ENCODE results near the gene POLR1E.

POLR1E gene

GRCh38 chr9:37464006-37464405, 21.7 kb upstream of the POLR1E start:
- Histone ChIP-seq H3K27me3 (ENCODE audit: insufficient read depth, low read length, poor library complexity, severe bottlenecking) (no peaks in the 10 kb centered on the region), H3K4me1 (ENCODE audit: insufficient read depth, low read length, poor library complexity, severe bottlenecking) (peaks cover 42% of the 10 kb centered on the region), H2AFZ (ENCODE audit: low read length) (no peak overlapping the region), H3K4me3 (ENCODE audit: low read length, poor library complexity, severe bottlenecking) (peak overlapping the region; percentile 81), H3K9ac (ENCODE audit: low read depth, low read length, poor library complexity, severe bottlenecking) (peak overlapping the region; percentile 88), H3K9me2 (replicated peaks; ENCODE audit: low read depth, low read length) (no peaks in the 10 kb centered on the region), H3K79me2 (ENCODE audit: insufficient read depth, low read length) (peaks cover 55% of the 10 kb centered on the region), H3K4me2 (ENCODE audit: low read depth, low read length, poor library complexity, severe bottlenecking) (peak overlapping the region; percentile 87), H4K20me1 (ENCODE audit: insufficient read depth, low read length, poor library complexity, severe bottlenecking) (peaks cover 40% of the 10 kb centered on the region), H3K36me3 (ENCODE audit: insufficient read depth, low read length) (no peaks in the 10 kb centered on the region), H3F3A (ENCODE audit: low read depth) (no peaks in the 10 kb centered on the region), H3K9me3 (ENCODE audit: insufficient read depth, low read depth, low read length) (no peaks in the 10 kb centered on the region)
- TF ChIP-seq CTCF (conservative IDR thresholded peaks at IDR 0.05; ENCODE audit: low read length): no peak

- TF ChIP-seq EZH2phosphoT487 (IDR thresholded peaks at IDR 0.05; ENCODE audit: borderline replicate concordance): no peak
- no peak for TF ChIP-seq CTCF (conservative IDR thresholded peaks at IDR 0.05; ENCODE audit: low read length)
Observed at GRCh38 chr9:37464426-37465248, 21.1 kb upstream of the POLR1E start.

GRCh38 chr9:37465249-37466036, 20.3 kb upstream of the POLR1E start, which contains the start of gene ZBTB5:
Gene ZBTB5, minus strand, starts transcription at chr9:37465450. Its CDS starts 22,899 bp downstream, at chr9:37442551.
- peak within 1 kb of the TSS; percentile 81 for H3K4me3 ChIP-seq (ENCODE audit: low read length, poor library complexity, severe bottlenecking)
- H4K20me1 ChIP-seq (ENCODE audit: insufficient read depth, low read length, poor library complexity, severe bottlenecking): peaks cover 38% of the 10 kb centered on the region
- peak within 1 kb of the TSS; percentile 96 for H3K9ac ChIP-seq (ENCODE audit: low read depth, low read length, poor library complexity, severe bottlenecking)
- H3K36me3 ChIP-seq (ENCODE audit: insufficient read depth, low read length): no peaks in the 10 kb centered on the region
- H3K79me2 ChIP-seq (ENCODE audit: insufficient read depth, low read length): peaks cover 43% of the 10 kb centered on the region
- H3K9me3 ChIP-seq (ENCODE audit: insufficient read depth, low read depth, low read length): no peaks in the 10 kb centered on the region
- peaks cover 42% of the 10 kb centered on the region for H3K4me1 ChIP-seq (ENCODE audit: insufficient read depth, low read length, poor library complexity, severe bottlenecking)
- peak within 1 kb of the TSS; percentile 93 for H3K4me2 ChIP-seq (ENCODE audit: low read depth, low read length, poor library complexity, severe bottlenecking)
- no peaks in the 10 kb centered on the region for H3K9me2 ChIP-seq (replicated peaks; ENCODE audit: low read depth, low read length)
- H3K27me3 ChIP-seq (ENCODE audit: insufficient read depth, low read length, poor library complexity, severe bottlenecking): no peaks in the 10 kb centered on the region
- peak within 1 kb of the TSS; percentile 92 for H2AFZ ChIP-seq (ENCODE audit: low read length)
- no peak for TF ChIP-seq EZH2phosphoT487 (IDR thresholded peaks at IDR 0.05; ENCODE audit: borderline replicate concordance)
- no peak for TF ChIP-seq CTCF (conservative IDR thresholded peaks at IDR 0.05; ENCODE audit: low read length)
- no peaks in the 10 kb centered on the region for H3F3A ChIP-seq (ENCODE audit: low read depth)

More at GRCh38 chr9:37464426-37465248, 21.1 kb upstream of the POLR1E start:
- no peaks in the 10 kb centered on the region for H3F3A ChIP-seq (ENCODE audit: low read depth)
- H3K9me3 ChIP-seq (ENCODE audit: insufficient read depth, low read depth, low read length): no peaks in the 10 kb centered on the region
- H3K79me2 ChIP-seq (ENCODE audit: insufficient read depth, low read length): peaks cover 50% of the 10 kb centered on the region
- peak overlapping the region; percentile 79 for H2AFZ ChIP-seq (ENCODE audit: low read length)
- H4K20me1 ChIP-seq (ENCODE audit: insufficient read depth, low read length, poor library complexity, severe bottlenecking): peaks cover 40% of the 10 kb centered on the region
- H3K36me3 ChIP-seq (ENCODE audit: insufficient read depth, low read length): no peaks in the 10 kb centered on the region
- H3K4me3 ChIP-seq (ENCODE audit: low read length, poor library complexity, severe bottlenecking): peak overlapping the region; percentile 81
- peak overlapping the region; percentile 88 for H3K9ac ChIP-seq (ENCODE audit: low read depth, low read length, poor library complexity, severe bottlenecking)
- peaks cover 42% of the 10 kb centered on the region for H3K4me1 ChIP-seq (ENCODE audit: insufficient read depth, low read length, poor library complexity, severe bottlenecking)
- H3K9me2 ChIP-seq (replicated peaks; ENCODE audit: low read depth, low read length): no peaks in the 10 kb centered on the region
- no peaks in the 10 kb centered on the region for H3K27me3 ChIP-seq (ENCODE audit: insufficient read depth, low read length, poor library complexity, severe bottlenecking)
- peak overlapping the region; percentile 87 for H3K4me2 ChIP-seq (ENCODE audit: low read depth, low read length, poor library complexity, severe bottlenecking)
